NOMO-1 treated with dmso at 0.1 percent for 144 hours (cell line): ENCODE results near the gene CABLES2.
"Not testable (repeated sequence)": the region's sequence is repeated elsewhere in the genome, so short reads cannot be mapped to it uniquely, and the experiment has no call there.

Experiments
- DNase-seq: peaks from one replicate; lab custom pipeline; 2025; ENCODE audit not compliant: unreplicated experiment; lab: John Stamatoyannopoulos, UW

The CABLES2 gene

GRCh38 chr20:62437496-62437895, 30.4 kb upstream of the CABLES2 start:
- DNase-seq, result no peak

GRCh38 chr20:62436692-62437091, 29.6 kb upstream of the CABLES2 start:
- DNase-seq, result no peak

- DNase-seq, result no peak
These were observed 26.8 kb upstream of the CABLES2 start for GRCh38 chr20:62433658-62434497.

- DNase-seq, result no peak
These were observed 23.9 kb upstream of the CABLES2 start for GRCh38 chr20:62430866-62431447.

- no peak for DNase-seq
These were observed 23.3 kb upstream of the CABLES2 start for GRCh38 chr20:62430311-62430853.

- DNase-seq, result no peak
These were observed 22.6 kb upstream of the CABLES2 start for GRCh38 chr20:62429455-62430310.

- DNase-seq, result no peak
These were observed 21.6 kb upstream of the CABLES2 start for GRCh38 chr20:62428396-62429295.

- DNase-seq, result no peak
These were observed 20.9 kb upstream of the CABLES2 start for GRCh38 chr20:62428002-62428372.

- no peak for DNase-seq
These were observed 20.3 kb upstream of the CABLES2 start, which contains the start of gene RBBP8NL for GRCh38 chr20:62427172-62428001. TSS of gene RBBP8NL (minus strand) at chr20:62427539. CDS start at chr20:62419647, 7,892 bp downstream.

GRCh38 chr20:62426699-62427131, 19.6 kb upstream of the CABLES2 start:
- no peak for DNase-seq

- not testable (repeated sequence) for DNase-seq
These were observed 18.9 kb upstream of the CABLES2 start for GRCh38 chr20:62426059-62426348.

GRCh38 chr20:62425281-62426058, 18.4 kb upstream of the CABLES2 start:
- no peak for DNase-seq

- no peak for DNase-seq
These were observed 17.4 kb upstream of the CABLES2 start for GRCh38 chr20:62424249-62425107.

- DNase-seq, result no peak
These were observed 16.2 kb upstream of the CABLES2 start for GRCh38 chr20:62423326-62423706.

- DNase-seq, result no peak
These were observed 15.7 kb upstream of the CABLES2 start for GRCh38 chr20:62422636-62423325.

- DNase-seq, result no peak
These were observed 14.6 kb upstream of the CABLES2 start for GRCh38 chr20:62421716-62421990.

GRCh38 chr20:62420846-62421715, 14.0 kb upstream of the CABLES2 start:
- no peak for DNase-seq
